GM18508 (cell line): ENCODE results near the gene CALM3.

Experiments
- ATAC-seq: cut with Tn5 transposase; IDR thresholded peaks from one replicate; pipeline ENCODE4 v1.9.1; 2021; ENCODE audit warnings: moderate number of reproducible peaks; ENCODE audit not compliant: insufficient read depth, unreplicated experiment

Gene CALM3

GRCh38 chr19:46634045-46634655 is 33.0 kb downstream of the CALM3 start:
- no peak for ATAC-seq

- ATAC-seq: no peak
Observed at GRCh38 chr19:46634656-46635218, 33.6 kb downstream of the CALM3 start.

- no peak for ATAC-seq
Observed at GRCh38 chr19:46635920-46636761, 35.0 kb downstream of the CALM3 start, which contains the start of gene GNG8. GNG8 (minus strand) TSS chr19:46636202; CDS start chr19:46634682, 1,520 bp downstream.

GRCh38 chr19:46637224-46637623 is 36.1 kb downstream of the CALM3 start:
- no peak for ATAC-seq

GRCh38 chr19:46639358-46640182 is 38.4 kb downstream of the CALM3 start:
- no peak for ATAC-seq

GRCh38 chr19:46640656-46641055 is 39.5 kb downstream of the CALM3 start:
- ATAC-seq: no peak

- no peak for ATAC-seq
Observed at GRCh38 chr19:46644720-46645119, 43.6 kb downstream of the CALM3 start.

GRCh38 chr19:46646402-46646801 is 45.3 kb downstream of the CALM3 start:
- ATAC-seq: no peak

GRCh38 chr19:46648060-46648960 is 47.2 kb downstream of the CALM3 start:
- no peak for ATAC-seq

- ATAC-seq: no peak
Observed at GRCh38 chr19:46648961-46649960, 48.1 kb downstream of the CALM3 start.

GRCh38 chr19:46650445-46650844 is 49.3 kb downstream of the CALM3 start:
- ATAC-seq: no peak

GRCh38 chr19:46654621-46655152 is 53.6 kb downstream of the CALM3 start:
- ATAC-seq: no peak

- no peak for ATAC-seq
Observed at GRCh38 chr19:46656541-46656940, 55.4 kb downstream of the CALM3 start.

- no peak for ATAC-seq
Observed at GRCh38 chr19:46659151-46660007, 58.2 kb downstream of the CALM3 start.

- ATAC-seq: no peak
Observed at GRCh38 chr19:46660008-46660517, 58.9 kb downstream of the CALM3 start.
